Nephron (organoid): Measurements from ENCODE around the gene SNX7.

Experiments used
- H3K27ac Mint-ChIP-seq, 3 experiments: 2 replicates each; pipeline ENCODE4 v1.8.0; 2020; ENCODE audit warnings: mixed read lengths in 3 of 3, mild to moderate bottlenecking in 2 of 3, moderate library complexity in 1 of 3
- H3K27me3 Mint-ChIP-seq: 2 replicates; pipeline ENCODE4 v1.8.0; 2021; ENCODE audit warnings: low read depth, mild to moderate bottlenecking, moderate library complexity, mixed read lengths
- H3K36me3 Mint-ChIP-seq: 2 replicates; pipeline ENCODE4 v1.8.0; 2020; ENCODE audit warnings: low read depth, mixed read lengths
- H3K4me1 Mint-ChIP-seq: 2 replicates; pipeline ENCODE4 v1.8.0; 2020; ENCODE audit warnings: mixed read lengths
- H3K4me3 Mint-ChIP-seq, 3 experiments: 2 replicates each; pipeline ENCODE4 v1.8.0; 2020; ENCODE audit warnings: mild to moderate bottlenecking in 3 of 3, mixed read lengths in 3 of 3, moderate library complexity in 2 of 3
- H3K9me3 Mint-ChIP-seq: 2 replicates; pipeline ENCODE4 v1.8.0; 2020; ENCODE audit warnings: mixed read lengths
- TF ChIP-seq, protein P1 (sequence below), 3 experiments: fragments of 200-600 bp; sonication (generic); IDR thresholded peaks; one replicate each; pipeline ENCODE4 v1.5.0; 2021; ENCODE audit warnings: antibody characterized with exemption in 3 of 3; ENCODE audit not compliant: unreplicated experiment in 3 of 3

Gene SNX7

DNA sequence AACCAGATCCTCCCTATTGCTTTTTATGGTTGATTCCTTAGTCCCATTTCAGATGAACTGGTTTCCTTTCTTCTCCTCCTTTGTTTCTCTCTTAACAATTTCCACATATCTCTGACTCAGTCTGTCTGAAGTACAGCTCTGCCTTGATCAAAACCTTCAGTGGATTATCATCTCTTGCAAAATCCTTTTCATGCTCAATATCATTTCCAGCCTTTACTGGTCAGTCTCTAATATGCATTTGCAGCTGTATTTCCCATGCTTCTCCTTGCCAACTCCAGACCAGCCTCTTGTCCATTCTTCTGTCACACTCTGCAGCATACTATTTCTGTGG is 72.2 kb downstream of the SNX7 start:
- peaks cover 4% of the 10 kb centered on the region for H3K4me1 Mint-ChIP-seq
- no peaks in the 10 kb centered on the region for H3K27me3 Mint-ChIP-seq
- H3K27ac Mint-ChIP-seq = peak overlapping the region; percentile 98 to 99 (median 99)
- H3K9me3 Mint-ChIP-seq = no peaks in the 10 kb centered on the region
- peaks cover 5% of the 10 kb centered on the region for H3K36me3 Mint-ChIP-seq
- TF ChIP-seq, protein P1, sequence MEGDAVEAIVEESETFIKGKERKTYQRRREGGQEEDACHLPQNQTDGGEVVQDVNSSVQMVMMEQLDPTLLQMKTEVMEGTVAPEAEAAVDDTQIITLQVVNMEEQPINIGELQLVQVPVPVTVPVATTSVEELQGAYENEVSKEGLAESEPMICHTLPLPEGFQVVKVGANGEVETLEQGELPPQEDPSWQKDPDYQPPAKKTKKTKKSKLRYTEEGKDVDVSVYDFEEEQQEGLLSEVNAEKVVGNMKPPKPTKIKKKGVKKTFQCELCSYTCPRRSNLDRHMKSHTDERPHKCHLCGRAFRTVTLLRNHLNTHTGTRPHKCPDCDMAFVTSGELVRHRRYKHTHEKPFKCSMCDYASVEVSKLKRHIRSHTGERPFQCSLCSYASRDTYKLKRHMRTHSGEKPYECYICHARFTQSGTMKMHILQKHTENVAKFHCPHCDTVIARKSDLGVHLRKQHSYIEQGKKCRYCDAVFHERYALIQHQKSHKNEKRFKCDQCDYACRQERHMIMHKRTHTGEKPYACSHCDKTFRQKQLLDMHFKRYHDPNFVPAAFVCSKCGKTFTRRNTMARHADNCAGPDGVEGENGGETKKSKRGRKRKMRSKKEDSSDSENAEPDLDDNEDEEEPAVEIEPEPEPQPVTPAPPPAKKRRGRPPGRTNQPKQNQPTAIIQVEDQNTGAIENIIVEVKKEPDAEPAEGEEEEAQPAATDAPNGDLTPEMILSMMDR (IDR thresholded peaks at IDR 0.05; ENCODE audit: unreplicated experiment in 3 of 3) = no peak
- H3K4me3 Mint-ChIP-seq = no peak overlapping the region

DNA sequence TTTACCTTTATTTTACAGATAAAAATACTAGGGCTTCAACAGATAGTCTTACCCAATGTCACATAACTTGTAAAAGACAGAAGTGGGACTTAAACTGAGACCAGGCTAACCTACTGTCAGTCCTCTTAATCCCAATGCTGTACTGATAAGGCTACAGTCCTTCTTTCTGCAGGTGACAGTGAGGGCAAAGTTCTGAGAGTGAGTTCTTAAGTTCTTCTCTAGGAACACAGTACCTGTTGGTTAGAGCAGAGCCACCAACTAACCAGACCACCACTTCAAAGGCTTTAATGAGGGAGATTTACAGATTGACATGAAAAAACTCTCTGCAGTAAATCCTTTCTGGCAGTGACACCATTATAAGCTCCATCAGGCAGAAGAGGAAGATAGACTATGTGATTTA is 74.2 kb downstream of the SNX7 start:
- Mint-ChIP-seq H3K4me3 (no peak overlapping the region), H3K4me1 (peaks cover 4% of the 10 kb centered on the region), H3K27me3 (no peaks in the 10 kb centered on the region), H3K27ac (no peak overlapping the region), H3K36me3 (peaks cover 5% of the 10 kb centered on the region), H3K9me3 (no peaks in the 10 kb centered on the region)
- TF ChIP-seq, protein P1 (IDR thresholded peaks at IDR 0.05; ENCODE audit: unreplicated experiment in 3 of 3) = no peak

DNA sequence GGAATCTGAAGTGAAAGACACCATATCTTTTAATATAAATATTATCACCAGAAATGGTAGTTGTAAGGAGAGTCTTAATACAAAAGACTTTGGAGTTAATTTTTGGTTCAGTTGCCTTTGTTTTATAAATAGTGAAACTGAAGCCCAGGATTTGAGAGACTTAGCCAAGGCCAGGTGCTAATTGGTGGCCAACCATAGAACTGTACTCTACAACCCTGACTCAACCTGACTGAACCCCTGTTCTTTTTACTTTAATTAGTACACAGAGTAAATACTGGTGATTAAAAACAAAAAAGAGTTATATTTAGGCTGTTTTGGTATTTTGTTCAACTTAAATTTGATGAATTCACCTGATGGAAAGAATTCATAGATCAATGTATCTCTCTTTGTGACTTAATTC is 76.3 kb downstream of the SNX7 start:
- Mint-ChIP-seq H3K4me1 (peaks cover 4% of the 10 kb centered on the region), H3K27me3 (no peaks in the 10 kb centered on the region), H3K27ac (no peak overlapping the region), H3K4me3 (no peak overlapping the region), H3K36me3 (peaks cover 5% of the 10 kb centered on the region), H3K9me3 (no peaks in the 10 kb centered on the region)
- TF ChIP-seq, protein P1 (IDR thresholded peaks at IDR 0.05; ENCODE audit: unreplicated experiment in 3 of 3) = no peak

DNA sequence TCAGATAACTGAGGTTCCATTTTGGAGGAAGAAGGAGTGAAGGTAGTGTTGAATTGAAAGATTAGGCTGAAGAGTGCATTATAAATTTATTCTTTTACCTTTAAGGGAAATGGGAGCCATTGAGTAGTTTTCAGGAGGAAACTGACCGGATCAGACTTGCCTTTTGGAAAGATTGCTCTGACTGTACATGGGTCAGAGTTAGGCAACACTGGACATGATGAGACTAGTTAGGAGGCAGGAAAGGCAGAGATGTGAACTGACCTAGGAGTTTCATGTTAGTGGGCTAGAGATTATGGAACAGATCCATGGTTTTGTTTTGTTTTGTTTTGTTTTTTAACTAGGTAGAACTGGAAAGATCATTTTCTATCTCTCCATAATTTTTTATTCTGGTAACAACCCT is 78.2 kb downstream of the SNX7 start:
- peaks cover 5% of the 10 kb centered on the region for H3K36me3 Mint-ChIP-seq
- no peaks in the 10 kb centered on the region for H3K9me3 Mint-ChIP-seq
- no peak overlapping the region for H3K4me3 Mint-ChIP-seq
- H3K27me3 Mint-ChIP-seq = no peaks in the 10 kb centered on the region
- no peak overlapping the region for H3K27ac Mint-ChIP-seq
- TF ChIP-seq, protein P1 (IDR thresholded peaks at IDR 0.05; ENCODE audit: unreplicated experiment in 3 of 3) = no peak
- H3K4me1 Mint-ChIP-seq = peaks cover 4% of the 10 kb centered on the region

- Mint-ChIP-seq H3K27ac (no peak overlapping the region), H3K4me3 (no peak overlapping the region), H3K9me3 (no peaks in the 10 kb centered on the region), H3K4me1 (no peaks in the 10 kb centered on the region), H3K36me3 (peaks cover 5% of the 10 kb centered on the region), H3K27me3 (no peaks in the 10 kb centered on the region)
- TF ChIP-seq, protein P1 (IDR thresholded peaks at IDR 0.05; ENCODE audit: unreplicated experiment in 3 of 3) = no peak
These were observed 79.6 kb downstream of the SNX7 start for GRCh38 chr1:98741164-98741563.

DNA sequence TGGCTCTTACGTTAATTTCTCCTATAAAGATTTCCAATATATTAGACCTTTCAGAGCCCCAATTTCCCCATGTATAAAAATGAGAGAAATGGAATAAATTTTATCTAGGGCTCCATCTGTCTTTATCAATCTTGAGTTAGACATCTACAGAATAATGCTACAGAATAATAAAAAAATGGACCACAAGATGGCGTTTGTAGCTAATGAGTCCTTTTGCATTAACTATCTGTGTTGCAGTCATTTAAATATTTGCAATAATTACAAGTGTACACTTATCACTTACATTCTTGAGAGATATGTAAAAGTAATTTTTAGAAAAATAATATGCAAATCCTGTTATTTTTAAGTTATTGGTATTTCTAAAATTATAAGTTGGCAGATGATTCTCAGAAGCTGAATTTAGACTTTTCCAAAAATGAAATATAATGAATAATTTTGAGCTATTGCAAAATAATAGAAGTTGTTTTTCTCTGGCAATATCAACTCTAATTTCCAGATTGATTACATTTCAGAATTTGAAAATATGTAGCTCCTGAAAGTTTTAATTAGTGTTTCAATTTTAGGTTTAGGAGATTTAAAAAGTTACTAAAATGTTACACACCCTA is 87.7 kb downstream of the SNX7 start:
- no peak overlapping the region for H3K27ac Mint-ChIP-seq
- no peaks in the 10 kb centered on the region for H3K9me3 Mint-ChIP-seq
- H3K4me3 Mint-ChIP-seq = no peak overlapping the region
- H3K36me3 Mint-ChIP-seq = no peaks in the 10 kb centered on the region
- TF ChIP-seq, protein P1 (IDR thresholded peaks at IDR 0.05; ENCODE audit: unreplicated experiment in 3 of 3) = peak; percentile 40 to 53 (median 46)
- no peaks in the 10 kb centered on the region for H3K4me1 Mint-ChIP-seq
- no peaks in the 10 kb centered on the region for H3K27me3 Mint-ChIP-seq
